Right lobe of liver (tissue), 5 donors: ENCODE results near the gene NES. TPM values are rescaled to one million over a fixed set of nuclear protein-coding genes. Genes with fewer than 3 reads are reported as not detected.

Experiments
- total RNA-seq, 6 experiments: library from RNA; depleted of rRNA in 2 of 6; stranded (reverse); fragments of >200 nt in 2 of 6; fragmentation: NEBNext Ultra II Directional in 3 of 6; extraction: Animal tissue kit (Norgen Biotek cat#: 25700) in 3 of 6; gene quantifications; one replicate each; pipeline versions ENCODE4 v1.1.0 to v1.2.4, GENCODE V29; 2016 to 2023
- donor health status: DM: no; HTN: no; CAD: no.
- donor health status: DM: no; HTN: no; CAD: no.
- donor health status: DM: no; HTN: yes; CAD: no.
- donor health status: DM: no; HTN: yes; CAD: no.

The NES gene
- total RNA-seq, 6 experiments from 2014 or later: 1.1 to 7.5 (median 2.6) TPM

Other genes starting within 250 kb of the NES start
- 10 to 100 TPM; 13.3 to 17.1 (median 15.0) TPM for gene MEF2D, start 176.6 kb downstream of the NES start, total RNA-seq
- gene IQGAP3, start 104.8 kb downstream of the NES start, total RNA-seq: 1 to 10 TPM in 3 of 6 experiments, under 1 TPM in 3; 0.07 to 2.6 (median 0.95) TPM
- gene TTC24, start 97.7 kb downstream of the NES start, total RNA-seq: under 1 TPM in 1 of 6 experiments, not detected in 5; 0.31 TPM
- 10 to 100 TPM; 37.7 to 72.3 (median 49.4) TPM for gene NAXE, start 85.6 kb downstream of the NES start, total RNA-seq
- 10 to 100 TPM in 4 of 6 experiments, 1 to 10 TPM in 2; 7.0 to 25.3 (median 12.4) TPM for gene GPATCH4, start 75.9 kb downstream of the NES start, total RNA-seq
- not detected for gene HAPLN2, start 58.0 kb downstream of the NES start, total RNA-seq
- not detected for gene BCAN, start 35.3 kb downstream of the NES start, total RNA-seq
- gene CRABP2, start 28.2 kb upstream of the NES start, total RNA-seq: under 1 TPM in 1 of 6 experiments, not detected in 5; 0.24 TPM
- 10 to 100 TPM; 11.6 to 25.7 (median 20.6) TPM for gene METTL25B, start 51.1 kb upstream of the NES start, total RNA-seq
- 10 to 100 TPM; 10.3 to 14.1 (median 12.2) TPM for gene ISG20L2, start 51.4 kb upstream of the NES start, total RNA-seq
- gene MRPL24, start 63.7 kb upstream of the NES start, total RNA-seq: 10 to 100 TPM; 47.2 to 83.2 (median 61.4) TPM
- 100 to 1,000 TPM; 131 to 192 (median 157) TPM for gene HDGF, start 74.3 kb upstream of the NES start, total RNA-seq
- 10 to 100 TPM; 17.4 to 23.4 (median 19.7) TPM for gene PRCC, start 90.1 kb upstream of the NES start, total RNA-seq
- 1 to 10 TPM in 1 of 6 experiments, under 1 TPM in 5; 0.32 to 1.3 (median 0.67) TPM for gene SH2D2A, start 139.4 kb upstream of the NES start, total RNA-seq
- gene INSRR, start 181.7 kb upstream of the NES start, total RNA-seq: not detected
- not detected for gene NTRK1, start 183.5 kb upstream of the NES start, total RNA-seq
- gene PEAR1, start 216.3 kb upstream of the NES start, total RNA-seq: 1 to 10 TPM; 2.2 to 9.8 (median 3.6) TPM
- under 1 TPM in 2 of 6 experiments, not detected in 4; 0.12 to 0.20 TPM for gene LRRC71, start 243.2 kb upstream of the NES start, total RNA-seq